MM.1S (cell line): ENCODE data around the gene RAB27B.

Experiments used
- DNase-seq: peaks from one replicate; pipeline ENCODE4 v3.0.0-alpha.2; 2015
- H2AFZ ChIP-seq: fragments of 300-600 bp; sonication (generic); 2 replicates; pipeline ENCODE4 v1.6.0; 2016; ENCODE audit warnings: antibody characterized with exemption, low read length
- H3F3A ChIP-seq: fragments of 300-600 bp; sonication (generic); 2 replicates; pipeline ENCODE4 v1.6.1; 2016; ENCODE audit warnings: mild to moderate bottlenecking, antibody characterized with exemption, low read length, moderate library complexity, mixed read lengths; ENCODE audit not compliant: insufficient read depth
- H3K27ac ChIP-seq: fragments of 300-600 bp; sonication (generic); 2 replicates; pipeline ENCODE4 v1.5.1; 2016; ENCODE audit warnings: mild to moderate bottlenecking, low read length
- H3K27me3 ChIP-seq: fragments of 300-600 bp; sonication (generic); replicated peaks from 2 replicates; pipeline ENCODE4 v1.6.0; 2016; ENCODE audit warnings: low read length; ENCODE audit not compliant: insufficient read depth
- H3K36me3 ChIP-seq: fragments of 300-600 bp; sonication (generic); replicated peaks from 2 replicates; pipeline ENCODE4 v1.6.1; 2016; ENCODE audit warnings: mild to moderate bottlenecking, low read length, mixed read lengths; ENCODE audit not compliant: insufficient read depth
- H3K4me1 ChIP-seq: fragments of 300-600 bp; sonication (generic); 2 replicates; pipeline ENCODE4 v1.6.1; 2016; ENCODE audit warnings: low read length, mixed read lengths
- H3K4me2 ChIP-seq: fragments of 300-600 bp; sonication (generic); 2 replicates; pipeline ENCODE4 v1.6.0; 2016; ENCODE audit warnings: low read depth, low read length
- H3K4me3 ChIP-seq: fragments of 300-600 bp; sonication (generic); 2 replicates; pipeline ENCODE4 v1.5.1; 2016; ENCODE audit warnings: low read length, mixed read lengths
- H3K79me2 ChIP-seq: fragments of 300-600 bp; sonication (generic); 2 replicates; pipeline ENCODE4 v1.6.1; 2016; ENCODE audit warnings: mixed run types, low read length, mixed read lengths
- H3K9ac ChIP-seq: fragments of 300-600 bp; sonication (generic); 2 replicates; pipeline ENCODE4 v1.6.1; 2016; ENCODE audit warnings: low read length, mixed read lengths
- H3K9me2 ChIP-seq: fragments of 300-600 bp; sonication (generic); replicated peaks from 2 replicates; pipeline ENCODE4 v1.6.1; 2016; ENCODE audit warnings: mild to moderate bottlenecking, low read length, mixed read lengths; ENCODE audit not compliant: insufficient read depth
- H3K9me3 ChIP-seq: fragments of 300-600 bp; sonication (generic); replicated peaks from 2 replicates; pipeline ENCODE4 v1.6.1; 2016; ENCODE audit warnings: mild to moderate bottlenecking, low read length, mixed read lengths; ENCODE audit not compliant: insufficient read depth
- H4K20me1 ChIP-seq: fragments of 300-600 bp; sonication (generic); 2 replicates; pipeline ENCODE4 v1.6.1; 2016; ENCODE audit warnings: mild to moderate bottlenecking, low read length, moderate library complexity, mixed read lengths; ENCODE audit not compliant: insufficient read depth
- CTCF ChIP-seq: fragments of 300-600 bp; sonication (generic); IDR thresholded peaks from 2 replicates; pipeline ENCODE4 v1.5.1; 2016; ENCODE audit warnings: antibody characterized with exemption, low read length, mixed read lengths
- EZH2 ChIP-seq: fragments of 300-600 bp; sonication (generic); optimal IDR thresholded peaks from 2 replicates; pipeline ENCODE3; 2017; ENCODE audit warnings: low read depth, mild to moderate bottlenecking, antibody characterized with exemption, low read length, mixed read lengths
- EZH2phosphoT487 ChIP-seq: fragments of 300-600 bp; sonication (generic); IDR thresholded peaks from 2 replicates; pipeline ENCODE4 v1.6.1; 2018; ENCODE audit warnings: antibody characterized with exemption, low read length

RAB27B gene

GRCh38 chr18:54906331-54907185 lies 78.3 kb downstream of the RAB27B start:
- Histone ChIP-seq H3K27me3 (no peaks in the 10 kb centered on the region), H2AFZ (no peak overlapping the region), H3K9ac (no peak overlapping the region), H4K20me1 (no peaks in the 10 kb centered on the region), H3K4me3 (no peak overlapping the region), H3K4me2 (no peak overlapping the region), H3K9me2 (no peaks in the 10 kb centered on the region), H3K9me3 (no peaks in the 10 kb centered on the region), H3F3A (no peaks in the 10 kb centered on the region), H3K4me1 (no peaks in the 10 kb centered on the region), H3K27ac (no peak overlapping the region), H3K79me2 (no peaks in the 10 kb centered on the region), H3K36me3 (no peaks in the 10 kb centered on the region)
- no peak for DNase-seq
- TF ChIP-seq EZH2 (no peak), CTCF (no peak), EZH2phosphoT487 (no peak)

GRCh38 chr18:54909538-54909937 lies 81.3 kb downstream of the RAB27B start:
- no peaks in the 10 kb centered on the region for H4K20me1 ChIP-seq
- no peak overlapping the region for H3K4me3 ChIP-seq
- no peaks in the 10 kb centered on the region for H3K9me2 ChIP-seq
- no peak overlapping the region for H3K9ac ChIP-seq
- H3K4me1 ChIP-seq = no peaks in the 10 kb centered on the region
- H3K4me2 ChIP-seq = no peak overlapping the region
- no peak for TF ChIP-seq CTCF
- no peak for TF ChIP-seq EZH2phosphoT487
- no peak for TF ChIP-seq EZH2
- H2AFZ ChIP-seq = no peak overlapping the region
- no peaks in the 10 kb centered on the region for H3K9me3 ChIP-seq
- no peak for DNase-seq
- no peaks in the 10 kb centered on the region for H3K36me3 ChIP-seq
- no peaks in the 10 kb centered on the region for H3K79me2 ChIP-seq
- no peaks in the 10 kb centered on the region for H3F3A ChIP-seq
- H3K27me3 ChIP-seq = no peaks in the 10 kb centered on the region
- H3K27ac ChIP-seq = no peak overlapping the region

- Histone ChIP-seq H3K4me1 (no peaks in the 10 kb centered on the region), H3K27me3 (no peaks in the 10 kb centered on the region), H3K4me3 (no peak overlapping the region), H3K36me3 (no peaks in the 10 kb centered on the region), H3F3A (no peaks in the 10 kb centered on the region), H3K79me2 (no peaks in the 10 kb centered on the region), H3K9me3 (no peaks in the 10 kb centered on the region), H3K9ac (no peak overlapping the region), H3K27ac (no peak overlapping the region), H3K9me2 (no peaks in the 10 kb centered on the region), H4K20me1 (no peaks in the 10 kb centered on the region), H3K4me2 (no peak overlapping the region), H2AFZ (no peak overlapping the region)
- TF ChIP-seq EZH2 (no peak), EZH2phosphoT487 (no peak), CTCF (no peak)
- no peak for DNase-seq
Measured at GRCh38 chr18:54910161-54910919, 82.1 kb downstream of the RAB27B start.
